Aorta (tissue), 5 donors: Measurements from ENCODE around the gene LYRM1. TPM values are rescaled to one million over a fixed set of nuclear protein-coding genes. Genes with fewer than 3 reads are reported as not detected.
A peak's percentile ranks its signal among the peaks of the same experiment; 100 is the strongest.

Experiments
- ATAC-seq: fragments of 200-7000 bp; cut with Tn5 transposase; one replicate; pipeline ENCODE4 v1.9.1; 2022; ENCODE audit warnings: moderate library complexity; ENCODE audit not compliant: low FRiP score
- DNase-seq, 2 donors: peaks; one replicate each; pipeline ENCODE4 v3.0.0-alpha.2; 2020
- H3K27ac ChIP-seq, 2 donors: one replicate each; pipeline ENCODE4 v1.5.1; 2013; ENCODE audit warnings: low read length in 2 of 2, mild to moderate bottlenecking in 2 of 2, moderate library complexity in 2 of 2, control low read depth in 1 of 2, inconsistent platforms in 1 of 2, low read depth in 1 of 2
- H3K27me3 ChIP-seq, 2 donors: one replicate each; pipeline ENCODE4 v1.6.1; 2013; ENCODE audit warnings: control low read depth in 1 of 2, low read length in 1 of 2, mild to moderate bottlenecking in 1 of 2, moderate library complexity in 1 of 2; ENCODE audit not compliant: insufficient read depth in 2 of 2, control insufficient read depth in 1 of 2
- H3K36me3 ChIP-seq, 2 donors: one replicate each; pipeline ENCODE4 v1.6.1; 2013; ENCODE audit warnings: control low read depth in 1 of 2, low read length in 1 of 2, mild to moderate bottlenecking in 1 of 2; ENCODE audit not compliant: insufficient read depth in 2 of 2, control insufficient read depth in 1 of 2
- H3K4me1 ChIP-seq, 2 donors: one replicate each; pipeline ENCODE4 v1.6.1; 2013; ENCODE audit warnings: low read length in 2 of 2, control low read depth in 1 of 2, mild to moderate bottlenecking in 1 of 2, moderate library complexity in 1 of 2; ENCODE audit not compliant: insufficient read depth in 2 of 2, control insufficient read depth in 1 of 2
- H3K4me3 ChIP-seq, 2 donors: one replicate each; pipeline ENCODE4 v1.5.1; 2013; ENCODE audit warnings: low read length in 2 of 2, control low read depth in 1 of 2, mild to moderate bottlenecking in 1 of 2
- H3K9me3 ChIP-seq: one replicate; pipeline ENCODE4 v1.6.1; 2013; ENCODE audit warnings: mild to moderate bottlenecking, low read length; ENCODE audit not compliant: control insufficient read depth
- WGBS, 2 donors: extraction: QIAGEN DNeasy Blood & Tissue Kit; methylation state at CpG; one replicate each; pipeline ENCODE4 v1.1.7; 2013; 5-methylcytosine and 5-hydroxymethylcytosine counted together
- intact Hi-C, 2 donors: fragments of 100-400 bp; cut with DNase I; formaldehyde crosslinking; loops; one replicate each; pipeline versions ENCODE4 v1.14.2 to v1.15.0; 2022
- polyA plus RNA-seq, 2 donors: library from polyadenylated mRNA; stranded (reverse); fragments of 200-250 nt; gene quantifications; one replicate each; pipeline ENCODE4 v1.2.3, GENCODE V29; 2013
- total RNA-seq, 2 donors: library from RNA; stranded (reverse); fragmentation: NEBNext Ultra II Directional; extraction: Animal tissue kit (Norgen Biotek cat#: 25700); gene quantifications; one replicate each; pipeline ENCODE4 v1.2.1, GENCODE V29; 2021
- donor health status: healthy with polysubstance abuse.
- donor health status: Bipolar disorder and iron deficiency.
- donor health status: DM: no; HTN: no; CAD: no.
- donor health status: DM: no; HTN: no; CAD: no.
- donor health status: DM: yes; HTN: yes; CAD: no.

Gene LYRM1
- total and polyA plus RNA-seq, 4 donors: 18.1 to 44.2 (median 25.8) TPM

- Histone ChIP-seq H3K4me1 (peaks cover 4 to 30% of the 10 kb centered on the region in 2 donors), H3K27me3 (no peaks in the 10 kb centered on the region), H3K4me3 (peak overlapping the region; percentile 52 to 91), H3K9me3 (no peaks in the 10 kb centered on the region), H3K36me3 (no peaks in the 10 kb centered on the region), H3K27ac (peak overlapping the region; percentile 82 to 88)
- WGBS, 2 donors: 19 to 22% methylated on average over 27 of the region's 27 CpGs
- intact Hi-C loops: loop anchor here in 1 of 2 donors (5.0 to 10.0 kb wide), 2 partner anchors 34 to 1303 kb away; partner anchors contain the start of gene EEF2K
- ATAC-seq (peak; percentile 51), DNase-seq (peak in 1 of 2 donors; percentile 80)
These were observed 1.0 kb downstream of the LYRM1 start for GRCh38 chr16:20901436-20902112.

GRCh38 chr16:20902426-20902825 is 1.9 kb downstream of the LYRM1 start:
- WGBS, 2 donors: 91% methylated on average over 6 of the region's 6 CpGs
- Histone ChIP-seq H3K9me3 (no peaks in the 10 kb centered on the region), H3K27ac (peak overlapping the region; percentile 32 to 59), H3K4me1 (peaks cover 4 to 30% of the 10 kb centered on the region in 2 donors), H3K36me3 (no peaks in the 10 kb centered on the region), H3K4me3 (no peak overlapping the region), H3K27me3 (no peaks in the 10 kb centered on the region)
- intact Hi-C loops: loop anchor here in 1 of 2 donors (5.0 to 10.0 kb wide), 2 partner anchors 35 to 1302 kb away; partner anchors contain the start of gene EEF2K
- ATAC-seq (no peak), DNase-seq (no peak)

- Histone ChIP-seq H3K27me3 (no peaks in the 10 kb centered on the region), H3K27ac (peak overlapping the region; percentile 49 to 82), H3K4me1 (peaks cover 4 to 27% of the 10 kb centered on the region in 2 donors), H3K4me3 (no peak overlapping the region), H3K36me3 (no peaks in the 10 kb centered on the region), H3K9me3 (no peaks in the 10 kb centered on the region)
- DNase-seq (no peak), ATAC-seq (no peak)
- whole genome bisulfite sequencing, 2 donors: 78 to 83% methylated on average over 5 of the region's 5 CpGs
- intact Hi-C loops: loop anchor here in 1 of 2 donors (5.0 to 10.0 kb wide), 2 partner anchors 36 to 1301 kb away; partner anchors contain the start of gene EEF2K
These were observed 2.7 kb downstream of the LYRM1 start for GRCh38 chr16:20903116-20903898.

- no peaks in the 10 kb centered on the region for H3K27me3 ChIP-seq
- 28 to 29% methylated on average over 5 of the region's 5 CpGs for WGBS, 2 donors
- H3K27ac ChIP-seq: peak overlapping the region; percentile 49 to 82
- intact Hi-C loops: loop anchor here in 1 of 2 donors (5.0 to 10.0 kb wide), 2 partner anchors 37 to 1301 kb away; partner anchors contain the start of gene EEF2K
- H3K36me3 ChIP-seq: no peaks in the 10 kb centered on the region
- DNase-seq (no peak), ATAC-seq (no peak)
- H3K4me1 ChIP-seq: peaks cover 4 to 27% of the 10 kb centered on the region in 2 donors
- H3K9me3 ChIP-seq: no peaks in the 10 kb centered on the region
- no peak overlapping the region for H3K4me3 ChIP-seq
These were observed 3.4 kb downstream of the LYRM1 start for GRCh38 chr16:20903899-20904506.

GRCh38 chr16:20904507-20905081 is 4.0 kb downstream of the LYRM1 start:
- no peaks in the 10 kb centered on the region for H3K9me3 ChIP-seq
- H3K4me3 ChIP-seq: no peak overlapping the region
- H3K4me1 ChIP-seq: peaks cover 4 to 27% of the 10 kb centered on the region in 2 donors
- DNase-seq (no peak), ATAC-seq (no peak)
- peak overlapping the region; percentile 49 to 70 for H3K27ac ChIP-seq
- no peaks in the 10 kb centered on the region for H3K27me3 ChIP-seq
- intact Hi-C loops: loop anchor here in 1 of 2 donors (5.0 to 10.0 kb wide), 2 partner anchors 37 to 1300 kb away; partner anchors contain the start of gene EEF2K
- 2 to 9% methylated on average over 3 of the region's 3 CpGs for WGBS, 2 donors
- H3K36me3 ChIP-seq: no peaks in the 10 kb centered on the region

- H3K27ac ChIP-seq: peak overlapping the region; percentile 80 to 99
- no peaks in the 10 kb centered on the region for H3K36me3 ChIP-seq
- no peaks in the 10 kb centered on the region for H3K27me3 ChIP-seq
- H3K4me3 ChIP-seq: no peak overlapping the region
- DNase-seq (no peak), ATAC-seq (no peak)
- 14 to 18% methylated on average over 3 of the region's 3 CpGs for WGBS, 2 donors
- intact Hi-C loops: loop anchor here in 1 of 2 donors (10.0 kb wide), 1 partner anchor 1299 kb away; the partner anchor contains the start of gene EEF2K
- H3K9me3 ChIP-seq: no peaks in the 10 kb centered on the region
- peaks cover 4 to 27% of the 10 kb centered on the region in 2 donors for H3K4me1 ChIP-seq
These were observed 5.0 kb downstream of the LYRM1 start for GRCh38 chr16:20905576-20905975.

- ATAC-seq (peak; percentile 78), DNase-seq (no peak)
- H3K4me1 ChIP-seq: peaks cover 8 to 30% of the 10 kb centered on the region in 2 donors
- H3K36me3 ChIP-seq: no peaks in the 10 kb centered on the region
- no peaks in the 10 kb centered on the region for H3K27me3 ChIP-seq
- peak overlapping the region; percentile 80 to 99 for H3K27ac ChIP-seq
- no peak overlapping the region for H3K4me3 ChIP-seq
- intact Hi-C loops: loop anchor here in 1 of 2 donors (10.0 kb wide), 1 partner anchor 1298 kb away; the partner anchor contains the start of gene EEF2K
- 30 to 35% methylated on average over 4 of the region's 4 CpGs for WGBS, 2 donors
- no peaks in the 10 kb centered on the region for H3K9me3 ChIP-seq
These were observed 6.0 kb downstream of the LYRM1 start for GRCh38 chr16:20906341-20907255.
